GM12801 (cell line): Measurements from ENCODE around the gene BDNF.

Experiments
- TF ChIP-seq, protein P1 (sequence below): IDR thresholded peaks from one replicate; pipeline ENCODE4 v1.5.1; 2011; ENCODE audit warnings: control low read depth; ENCODE audit not compliant: insufficient read length; ENCODE audit errors: extremely low read depth

Gene BDNF

DNA sequence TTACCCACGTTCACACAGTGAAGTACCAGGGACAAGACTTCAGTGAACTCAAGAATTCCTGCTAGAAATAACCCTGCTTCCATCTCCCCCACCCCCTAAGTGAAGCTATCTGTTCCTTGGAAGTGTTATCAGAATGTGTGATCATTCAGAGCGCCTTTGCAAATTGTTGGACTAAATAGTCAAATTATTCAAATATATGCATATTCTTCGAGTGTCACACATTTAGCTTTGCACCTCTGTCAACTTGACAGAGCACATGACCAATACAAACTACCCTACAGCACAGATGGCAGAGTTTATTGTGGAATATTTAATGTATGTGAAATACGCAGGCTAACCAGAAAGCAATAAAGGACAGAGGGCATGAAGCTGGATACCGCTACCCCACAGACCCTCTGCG, 2.6 kb upstream of the BDNF start:
- TF ChIP-seq, protein P1, sequence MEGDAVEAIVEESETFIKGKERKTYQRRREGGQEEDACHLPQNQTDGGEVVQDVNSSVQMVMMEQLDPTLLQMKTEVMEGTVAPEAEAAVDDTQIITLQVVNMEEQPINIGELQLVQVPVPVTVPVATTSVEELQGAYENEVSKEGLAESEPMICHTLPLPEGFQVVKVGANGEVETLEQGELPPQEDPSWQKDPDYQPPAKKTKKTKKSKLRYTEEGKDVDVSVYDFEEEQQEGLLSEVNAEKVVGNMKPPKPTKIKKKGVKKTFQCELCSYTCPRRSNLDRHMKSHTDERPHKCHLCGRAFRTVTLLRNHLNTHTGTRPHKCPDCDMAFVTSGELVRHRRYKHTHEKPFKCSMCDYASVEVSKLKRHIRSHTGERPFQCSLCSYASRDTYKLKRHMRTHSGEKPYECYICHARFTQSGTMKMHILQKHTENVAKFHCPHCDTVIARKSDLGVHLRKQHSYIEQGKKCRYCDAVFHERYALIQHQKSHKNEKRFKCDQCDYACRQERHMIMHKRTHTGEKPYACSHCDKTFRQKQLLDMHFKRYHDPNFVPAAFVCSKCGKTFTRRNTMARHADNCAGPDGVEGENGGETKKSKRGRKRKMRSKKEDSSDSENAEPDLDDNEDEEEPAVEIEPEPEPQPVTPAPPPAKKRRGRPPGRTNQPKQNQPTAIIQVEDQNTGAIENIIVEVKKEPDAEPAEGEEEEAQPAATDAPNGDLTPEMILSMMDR, result no peak

DNA sequence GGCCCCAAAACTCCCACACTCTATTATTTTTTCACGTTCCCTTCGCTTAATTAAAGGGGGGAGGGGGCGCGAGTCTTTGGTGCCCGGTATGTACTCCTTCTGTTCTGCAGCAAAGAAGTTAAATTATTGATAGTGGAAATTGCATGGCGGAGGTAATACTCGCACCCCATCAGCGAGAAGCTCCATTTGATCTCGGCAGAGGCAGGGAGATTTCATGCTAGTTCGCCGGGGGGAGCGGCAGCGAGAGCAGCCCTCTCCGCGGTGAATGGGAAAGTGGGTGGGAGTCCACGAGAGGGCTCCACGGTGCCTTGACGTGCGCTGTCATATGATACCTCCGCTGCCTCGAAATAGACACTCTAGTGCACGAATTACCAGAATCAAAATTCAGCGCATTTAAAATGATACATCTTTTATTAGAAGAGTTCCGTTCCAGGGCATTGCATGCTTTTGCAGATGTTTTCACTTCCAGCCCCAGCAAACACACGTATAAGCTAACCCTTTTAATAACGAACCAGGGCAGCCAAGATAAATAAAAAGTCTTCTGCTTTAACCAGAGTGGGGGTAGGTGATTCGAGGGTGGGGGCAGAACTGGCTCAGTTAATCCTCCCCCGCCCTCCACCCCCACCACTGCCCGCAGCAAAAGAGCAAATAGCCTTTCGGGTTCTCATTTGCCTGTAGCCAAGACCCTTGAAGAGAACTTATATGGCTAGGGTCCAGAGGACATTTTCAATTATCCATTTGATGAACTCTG, 1.3 kb upstream of the BDNF start:
- TF ChIP-seq, protein P1, result no peak

DNA sequence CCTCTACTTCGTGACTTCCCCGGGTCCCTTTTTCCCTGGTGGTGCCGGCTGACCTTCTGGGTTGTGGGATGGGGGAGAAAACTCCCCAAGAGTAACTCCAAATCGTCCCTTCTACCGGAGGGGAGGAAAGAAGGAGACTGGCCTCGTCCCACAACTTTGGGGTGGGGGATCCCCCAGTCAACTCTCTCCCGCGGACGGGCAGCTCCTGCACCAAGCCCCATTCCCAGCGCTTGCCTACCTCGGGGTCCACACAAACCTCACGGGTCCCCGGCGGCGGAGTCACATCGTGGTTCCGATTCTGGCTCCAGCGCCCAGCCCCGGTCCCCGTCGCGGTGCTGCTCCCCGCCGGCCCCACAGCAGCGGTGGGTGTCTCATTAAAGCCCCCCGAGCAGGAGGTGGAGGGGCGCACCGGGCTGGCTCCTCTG, 317 bp downstream of the BDNF start:
- TF ChIP-seq, protein P1, result no peak

DNA sequence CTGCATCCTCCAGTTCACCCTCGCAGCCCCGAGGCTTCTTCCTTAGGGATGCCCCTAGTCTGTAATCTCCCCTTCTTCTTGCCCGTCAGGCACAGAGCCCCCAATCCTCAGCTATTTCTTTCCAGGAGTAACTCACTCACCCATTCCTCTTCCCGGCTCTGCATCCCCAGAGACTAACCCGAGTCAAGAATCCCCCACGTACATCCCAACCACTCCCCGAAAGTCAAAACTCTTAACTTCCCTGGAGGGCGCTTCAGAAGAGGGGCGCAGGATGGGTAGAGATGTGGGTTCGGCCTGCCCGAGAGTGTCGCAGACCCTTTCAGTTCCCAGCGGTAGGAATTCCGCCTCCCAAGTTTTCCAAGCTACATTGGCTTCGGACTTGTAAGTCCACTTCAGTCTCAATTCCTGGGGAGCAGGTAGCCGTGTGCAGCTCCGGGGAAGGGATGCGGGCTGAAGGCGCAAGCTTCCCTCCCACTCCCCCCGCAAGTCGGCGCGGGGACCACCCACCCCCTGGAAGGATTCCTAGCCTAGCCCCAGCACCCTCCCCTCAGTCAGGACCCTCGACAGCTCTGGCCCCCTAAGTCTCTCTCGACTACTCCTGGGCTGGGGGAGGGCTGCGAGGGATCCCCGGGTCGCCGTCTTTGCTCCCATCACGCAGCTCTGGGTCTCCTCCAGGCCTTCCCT, 871 bp downstream of the BDNF start:
- TF ChIP-seq, protein P1, result no peak

DNA sequence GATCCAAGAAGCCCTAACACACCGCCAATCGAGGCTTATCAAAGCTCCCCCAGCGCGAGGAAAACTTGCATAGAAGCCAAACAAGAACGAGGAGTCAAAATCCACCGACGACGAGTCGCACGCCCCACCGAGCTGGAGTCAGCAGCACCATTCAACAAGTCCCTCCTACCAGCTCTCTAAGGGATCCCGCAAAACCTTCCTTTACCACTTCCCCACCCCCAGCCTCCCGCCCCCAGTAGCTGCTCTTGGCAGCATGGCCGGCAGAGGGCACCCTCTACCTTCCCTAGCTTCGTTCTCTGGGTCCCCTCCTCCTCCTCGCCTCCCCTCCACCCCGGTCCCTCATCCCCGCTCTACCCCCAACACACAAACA, 1.4 kb downstream of the BDNF start:
- TF ChIP-seq, protein P1, result no peak

DNA sequence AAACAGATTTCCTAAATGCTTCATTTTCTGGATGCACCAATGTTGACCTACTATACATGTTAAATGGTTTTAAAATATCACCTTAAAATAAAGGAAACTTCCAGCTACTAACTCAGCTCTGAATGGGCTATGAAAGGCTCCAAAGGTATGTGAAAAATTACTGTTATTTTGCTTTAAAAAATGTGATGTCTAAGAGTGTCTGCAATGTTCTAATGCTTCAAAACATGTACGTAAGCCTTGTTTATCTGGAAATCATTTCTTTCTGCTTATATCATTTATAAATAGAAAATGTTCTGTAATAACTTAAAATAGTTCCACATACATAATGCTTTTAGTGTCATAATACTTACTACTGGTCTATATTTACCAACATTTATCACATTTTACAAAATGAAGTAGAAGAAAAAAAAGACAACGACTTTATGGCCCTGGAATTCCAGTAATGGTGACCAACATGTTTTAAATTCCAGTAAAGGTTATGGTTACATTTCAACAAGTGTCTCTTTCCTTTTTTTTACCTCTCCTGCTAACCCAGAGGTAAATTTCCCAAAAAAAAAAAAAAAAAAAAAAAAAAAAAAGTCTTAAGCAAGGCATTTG, 2.5 kb downstream of the BDNF start:
- TF ChIP-seq, protein P1, result no peak

DNA sequence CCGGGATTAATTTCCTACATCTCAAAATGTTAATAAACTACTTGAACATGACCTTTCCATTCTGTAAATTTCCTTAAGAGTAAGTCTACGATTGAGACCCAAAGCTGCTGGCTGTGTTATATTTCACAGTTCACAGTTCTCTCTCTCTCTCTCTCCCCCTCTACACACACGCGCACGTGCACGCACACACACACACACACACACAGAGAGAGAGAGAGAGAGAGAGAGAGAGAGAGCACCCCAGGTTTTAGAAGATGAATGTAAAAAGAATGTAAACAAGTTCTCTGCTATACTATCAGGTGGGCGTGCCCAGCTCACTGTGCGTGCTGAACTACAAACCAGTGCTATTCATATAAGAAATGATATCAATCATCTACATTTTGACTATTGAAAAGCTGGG, 3.3 kb downstream of the BDNF start:
- TF ChIP-seq, protein P1, result no peak
